Measurements from ENCODE around the gene CST7.

CST7 gene

GRCh38 chr20:24914388-24915241 is 34.5 kb upstream of the CST7 start:
- no peaks in the 10 kb centered on the region for H3F3A ChIP-seq (ENCODE audit: control insufficient read depth, insufficient read depth)
- H3K4me2 ChIP-seq (ENCODE audit: low read length): no peak overlapping the region
- no peaks in the 10 kb centered on the region for H3K79me2 ChIP-seq (ENCODE audit: control insufficient read depth, low read length)
- H3K9me2 ChIP-seq (replicated peaks; ENCODE audit: control insufficient read depth, low read length): no peaks in the 10 kb centered on the region
- no peak for TF ChIP-seq CTCF (IDR thresholded peaks at IDR 0.05; ENCODE audit: low read depth, low read length, poor library complexity, severe bottlenecking)
- no peak for TF ChIP-seq EZH2phosphoT487 (IDR thresholded peaks at IDR 0.05; ENCODE audit: borderline replicate concordance, low read length)
- no peaks in the 10 kb centered on the region for H3K4me1 ChIP-seq (ENCODE audit: control insufficient read depth, low read length)
- no peak overlapping the region for H3K27ac ChIP-seq (ENCODE audit: low read depth, low read length)
- peaks cover 3% of the 10 kb centered on the region; the same call in 1 of the 2 replicates for H3K27me3 ChIP-seq (ENCODE audit: control insufficient read depth, low read length)
- H3K4me3 ChIP-seq (ENCODE audit: low read length): no peak overlapping the region
- H3K9me3 ChIP-seq (ENCODE audit: control insufficient read depth, insufficient read depth, low read length): no peaks in the 10 kb centered on the region
- H3K36me3 ChIP-seq (ENCODE audit: control insufficient read depth, low read length): no peaks in the 10 kb centered on the region
- H4K20me1 ChIP-seq (ENCODE audit: control insufficient read depth, insufficient read depth, low read depth, low read length): no peaks in the 10 kb centered on the region

GRCh38 chr20:24915440-24915839 is 33.6 kb upstream of the CST7 start:
- peaks cover 3% of the 10 kb centered on the region; the same call in 1 of the 2 replicates for H3K27me3 ChIP-seq (ENCODE audit: control insufficient read depth, low read length)
- no peak overlapping the region for H3K4me2 ChIP-seq (ENCODE audit: low read length)
- H3K36me3 ChIP-seq (ENCODE audit: control insufficient read depth, low read length): no peaks in the 10 kb centered on the region
- H3K4me1 ChIP-seq (ENCODE audit: control insufficient read depth, low read length): no peaks in the 10 kb centered on the region
- no peaks in the 10 kb centered on the region for H3K9me3 ChIP-seq (ENCODE audit: control insufficient read depth, insufficient read depth, low read length)
- H3F3A ChIP-seq (ENCODE audit: control insufficient read depth, insufficient read depth): no peaks in the 10 kb centered on the region
- no peaks in the 10 kb centered on the region for H3K9me2 ChIP-seq (replicated peaks; ENCODE audit: control insufficient read depth, low read length)
- no peaks in the 10 kb centered on the region for H4K20me1 ChIP-seq (ENCODE audit: control insufficient read depth, insufficient read depth, low read depth, low read length)
- H3K79me2 ChIP-seq (ENCODE audit: control insufficient read depth, low read length): no peaks in the 10 kb centered on the region
- H3K4me3 ChIP-seq (ENCODE audit: low read length): no peak overlapping the region
- H3K27ac ChIP-seq (ENCODE audit: low read depth, low read length): no peak overlapping the region
- no peak for TF ChIP-seq CTCF (IDR thresholded peaks at IDR 0.05; ENCODE audit: low read depth, low read length, poor library complexity, severe bottlenecking)
- TF ChIP-seq EZH2phosphoT487 (IDR thresholded peaks at IDR 0.05; ENCODE audit: borderline replicate concordance, low read length): no peak

- H3F3A ChIP-seq (ENCODE audit: control insufficient read depth, insufficient read depth): no peaks in the 10 kb centered on the region
- no peak overlapping the region for H3K27ac ChIP-seq (ENCODE audit: low read depth, low read length)
- no peaks in the 10 kb centered on the region for H3K4me1 ChIP-seq (ENCODE audit: control insufficient read depth, low read length)
- no peaks in the 10 kb centered on the region for H3K79me2 ChIP-seq (ENCODE audit: control insufficient read depth, low read length)
- no peak for TF ChIP-seq EZH2phosphoT487 (IDR thresholded peaks at IDR 0.05; ENCODE audit: borderline replicate concordance, low read length)
- no peak for TF ChIP-seq CTCF (IDR thresholded peaks at IDR 0.05; ENCODE audit: low read depth, low read length, poor library complexity, severe bottlenecking)
- H3K27me3 ChIP-seq (ENCODE audit: control insufficient read depth, low read length): peaks cover 3% of the 10 kb centered on the region; the same call in 1 of the 2 replicates
- H3K9me2 ChIP-seq (replicated peaks; ENCODE audit: control insufficient read depth, low read length): no peaks in the 10 kb centered on the region
- H3K4me3 ChIP-seq (ENCODE audit: low read length): no peak overlapping the region
- no peaks in the 10 kb centered on the region for H3K36me3 ChIP-seq (ENCODE audit: control insufficient read depth, low read length)
- H3K4me2 ChIP-seq (ENCODE audit: low read length): no peak overlapping the region
- no peaks in the 10 kb centered on the region for H3K9me3 ChIP-seq (ENCODE audit: control insufficient read depth, insufficient read depth, low read length)
- H4K20me1 ChIP-seq (ENCODE audit: control insufficient read depth, insufficient read depth, low read depth, low read length): no peaks in the 10 kb centered on the region
Measured at GRCh38 chr20:24915892-24916291, 33.2 kb upstream of the CST7 start.
